ENCODE measurements around the gene TAS2R9.
"Not testable (repeated sequence)": the region's sequence is repeated elsewhere in the genome, so short reads cannot be mapped to it uniquely, and the experiment has no call there.

TAS2R9 gene

GRCh38 chr12:10810068-10810467 lies at the start of gene TAS2R9:
TAS2R9 (minus strand) TSS chr12:10810168; CDS start chr12:10810075, 93 bp downstream.
- no peak for DNase-seq (ENCODE audit: low read depth in 2 of 2)

GRCh38 chr12:10855807-10856206 lies 45.8 kb upstream of the TAS2R9 start:
- no peak for DNase-seq (ENCODE audit: low read depth in 2 of 2)

GRCh38 chr12:10853776-10854175 lies 43.8 kb upstream of the TAS2R9 start:
- no peak for DNase-seq (ENCODE audit: low read depth in 2 of 2)

GRCh38 chr12:10851243-10851858 lies 41.4 kb upstream of the TAS2R9 start:
- no peak for DNase-seq (ENCODE audit: low read depth in 2 of 2)

GRCh38 chr12:10849425-10849878 lies 39.5 kb upstream of the TAS2R9 start, which contains the start of gene PRR4:
PRR4 (minus strand) TSS chr12:10849475; CDS start chr12:10849437, 38 bp downstream.
- no peak for DNase-seq (ENCODE audit: low read depth in 2 of 2)

GRCh38 chr12:10847744-10848143 lies 37.8 kb upstream of the TAS2R9 start:
- DNase-seq (ENCODE audit: low read depth in 2 of 2), result no peak

- no peak for DNase-seq (ENCODE audit: low read depth in 2 of 2)
Observed at GRCh38 chr12:10842862-10843261, 32.9 kb upstream of the TAS2R9 start.

- DNase-seq (ENCODE audit: low read depth in 2 of 2), result no peak
Observed at GRCh38 chr12:10838461-10838860, 28.5 kb upstream of the TAS2R9 start.

- no peak for DNase-seq (ENCODE audit: low read depth in 2 of 2)
Observed at GRCh38 chr12:10829994-10830393, 20.0 kb upstream of the TAS2R9 start.

GRCh38 chr12:10826258-10826657 lies 16.3 kb upstream of the TAS2R9 start, which contains the start of gene TAS2R10:
TAS2R10 (minus strand) TSS chr12:10826358; CDS start chr12:10826269, 89 bp downstream.
- no peak for DNase-seq (ENCODE audit: low read depth in 2 of 2)

GRCh38 chr12:10824957-10825356 lies 15.0 kb upstream of the TAS2R9 start:
- DNase-seq (ENCODE audit: low read depth in 2 of 2), result no peak

- no peak for DNase-seq (ENCODE audit: low read depth in 2 of 2)
Observed at GRCh38 chr12:10811883-10812536, 2.0 kb upstream of the TAS2R9 start.

- DNase-seq (ENCODE audit: low read depth in 2 of 2), result no peak
Observed at GRCh38 chr12:10807186-10807585, 2.8 kb downstream of the TAS2R9 start, which contains the start of gene TAS2R8. TAS2R8 (minus strand) TSS chr12:10807286; CDS start chr12:10806980, 306 bp downstream.

- no peak for DNase-seq (ENCODE audit: low read depth in 2 of 2)
Observed at GRCh38 chr12:10802587-10802986, 7.4 kb downstream of the TAS2R9 start, which contains the start of gene TAS2R7. TAS2R7 (minus strand) TSS chr12:10802627; CDS start chr12:10802570, 57 bp downstream.

GRCh38 chr12:10801741-10802140 lies 8.2 kb downstream of the TAS2R9 start:
- no peak for DNase-seq (ENCODE audit: low read depth in 2 of 2)

GRCh38 chr12:10794222-10794621 lies 15.7 kb downstream of the TAS2R9 start:
- DNase-seq (ENCODE audit: low read depth in 2 of 2), result no peak

- DNase-seq (ENCODE audit: low read depth in 2 of 2), result not testable (repeated sequence)
Observed at GRCh38 chr12:10791769-10792168, 18.2 kb downstream of the TAS2R9 start.

- DNase-seq (ENCODE audit: low read depth in 2 of 2), result no peak
Observed at GRCh38 chr12:10783252-10783651, 26.7 kb downstream of the TAS2R9 start.

GRCh38 chr12:10779103-10779502 lies 30.9 kb downstream of the TAS2R9 start:
- no peak for DNase-seq (ENCODE audit: low read depth in 2 of 2)

- no peak for DNase-seq (ENCODE audit: low read depth in 2 of 2)
Observed at GRCh38 chr12:10771132-10771733, 38.7 kb downstream of the TAS2R9 start.

- DNase-seq (ENCODE audit: low read depth in 2 of 2), result no peak
Observed at GRCh38 chr12:10759657-10760056, 50.3 kb downstream of the TAS2R9 start.

Measured in stimulated activated CD4-positive, alpha-beta T cell treated with anti-CD3 and anti-CD28 coated beads, Interleukin-4, amount 100 ng/mL, for 48 hours (primary cell).